HPDE6-E6E7 (cell line): ENCODE results near the gene RMDN2.
"Not testable (repeated sequence)": the region's sequence is repeated elsewhere in the genome, so short reads cannot be mapped to it uniquely, and the experiment has no call there.

Experiments
- DNase-seq: peaks from one replicate; pipeline ENCODE4 v3.0.0; 2011; ENCODE audit warnings: missing footprints; ENCODE audit errors: extremely low spot score

Gene RMDN2

DNA sequence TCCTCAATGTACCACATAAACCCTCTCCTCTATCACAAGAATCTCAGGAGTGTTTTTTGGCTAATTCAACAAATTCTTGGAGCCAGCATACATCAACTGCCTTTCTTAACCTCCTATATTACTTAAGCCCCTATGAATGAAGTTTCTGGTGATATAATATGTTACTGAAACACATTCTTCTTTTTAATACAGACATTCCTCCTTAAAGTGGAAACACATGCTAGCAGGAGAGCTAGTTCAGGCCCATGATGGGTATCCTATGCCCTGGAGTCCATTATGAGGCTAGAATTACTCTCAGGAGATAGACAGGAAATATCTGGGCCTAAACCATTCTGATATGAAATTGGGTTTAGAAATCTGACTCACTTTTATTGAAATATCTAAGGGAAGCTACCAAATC lies 26.6 kb upstream of the RMDN2 start:
- no peak for DNase-seq

- no peak for DNase-seq
These were observed 22.1 kb upstream of the RMDN2 start for GRCh38 chr2:37902991-37903390.

DNA sequence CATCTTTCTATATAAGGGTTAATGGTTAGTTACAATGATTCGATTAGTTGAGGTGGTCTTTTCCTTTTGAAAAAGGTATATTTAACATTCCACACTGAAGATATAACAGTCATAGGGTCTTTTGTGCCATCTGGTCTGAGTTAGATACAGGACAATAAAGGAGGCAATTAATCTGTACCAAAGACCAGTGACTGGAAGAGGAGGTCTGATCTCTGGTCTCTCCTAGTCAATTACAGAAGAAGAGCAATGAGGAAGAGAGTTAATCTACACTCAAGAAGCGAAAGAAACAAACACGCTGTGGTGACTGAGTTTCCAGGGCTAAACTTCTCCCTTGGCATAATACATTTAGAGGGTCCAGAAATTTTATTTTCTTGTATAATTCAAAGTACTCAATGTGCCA lies 20.7 kb upstream of the RMDN2 start:
- no peak for DNase-seq

GRCh38 chr2:37904993-37905392 lies 20.1 kb upstream of the RMDN2 start:
- DNase-seq, result no peak

DNA sequence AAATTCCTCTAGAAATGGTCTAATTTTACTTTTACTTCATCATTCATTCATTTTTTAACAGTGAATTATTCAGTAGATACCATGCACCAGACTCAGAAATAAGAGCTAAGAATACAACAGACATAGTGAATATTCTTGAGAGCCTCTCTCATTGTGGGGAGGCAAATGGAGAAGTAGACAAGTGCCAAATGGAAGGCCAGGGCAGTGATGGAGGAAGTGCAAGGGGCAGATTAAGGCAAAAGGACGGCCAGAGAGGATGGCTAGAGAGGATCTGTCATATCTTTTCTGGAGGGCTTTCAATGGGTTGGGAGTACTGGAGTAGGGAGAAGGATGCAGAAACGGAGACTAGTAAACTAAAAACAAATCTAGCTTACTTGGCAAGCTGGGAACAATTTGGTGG lies 19.0 kb upstream of the RMDN2 start:
- no peak for DNase-seq

- no peak for DNase-seq
These were observed 17.4 kb upstream of the RMDN2 start for GRCh38 chr2:37907501-37908225.

GRCh38 chr2:37911296-37911873 lies 13.7 kb upstream of the RMDN2 start:
- no peak for DNase-seq

- DNase-seq, result no peak
These were observed 13.0 kb upstream of the RMDN2 start for GRCh38 chr2:37912056-37912455.

DNA sequence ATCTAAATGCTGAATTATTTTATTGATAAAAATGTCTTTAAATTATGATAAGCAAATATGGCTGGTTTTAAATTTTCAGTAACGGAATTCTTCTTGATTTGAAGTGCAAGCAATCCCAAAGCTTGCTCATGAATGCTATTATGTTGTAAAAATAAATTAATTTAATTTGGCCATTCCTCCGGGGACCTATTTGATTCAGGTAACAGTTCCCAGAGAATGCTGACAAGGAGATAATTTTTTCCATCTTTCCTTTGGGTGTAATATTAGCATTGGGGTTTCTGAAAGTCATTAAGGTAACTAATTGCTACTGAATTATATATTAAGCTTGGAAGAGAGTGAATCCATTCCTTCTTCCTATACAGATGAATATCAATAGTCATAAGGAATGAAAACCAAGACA lies 12.5 kb upstream of the RMDN2 start:
- no peak for DNase-seq

GRCh38 chr2:37914340-37914739 lies 10.7 kb upstream of the RMDN2 start:
- DNase-seq, result no peak

GRCh38 chr2:37915773-37916172 lies 9.3 kb upstream of the RMDN2 start:
- no peak for DNase-seq

- peak; percentile 67 for DNase-seq
These were observed 8.5 kb upstream of the RMDN2 start for GRCh38 chr2:37916512-37917082.

DNA sequence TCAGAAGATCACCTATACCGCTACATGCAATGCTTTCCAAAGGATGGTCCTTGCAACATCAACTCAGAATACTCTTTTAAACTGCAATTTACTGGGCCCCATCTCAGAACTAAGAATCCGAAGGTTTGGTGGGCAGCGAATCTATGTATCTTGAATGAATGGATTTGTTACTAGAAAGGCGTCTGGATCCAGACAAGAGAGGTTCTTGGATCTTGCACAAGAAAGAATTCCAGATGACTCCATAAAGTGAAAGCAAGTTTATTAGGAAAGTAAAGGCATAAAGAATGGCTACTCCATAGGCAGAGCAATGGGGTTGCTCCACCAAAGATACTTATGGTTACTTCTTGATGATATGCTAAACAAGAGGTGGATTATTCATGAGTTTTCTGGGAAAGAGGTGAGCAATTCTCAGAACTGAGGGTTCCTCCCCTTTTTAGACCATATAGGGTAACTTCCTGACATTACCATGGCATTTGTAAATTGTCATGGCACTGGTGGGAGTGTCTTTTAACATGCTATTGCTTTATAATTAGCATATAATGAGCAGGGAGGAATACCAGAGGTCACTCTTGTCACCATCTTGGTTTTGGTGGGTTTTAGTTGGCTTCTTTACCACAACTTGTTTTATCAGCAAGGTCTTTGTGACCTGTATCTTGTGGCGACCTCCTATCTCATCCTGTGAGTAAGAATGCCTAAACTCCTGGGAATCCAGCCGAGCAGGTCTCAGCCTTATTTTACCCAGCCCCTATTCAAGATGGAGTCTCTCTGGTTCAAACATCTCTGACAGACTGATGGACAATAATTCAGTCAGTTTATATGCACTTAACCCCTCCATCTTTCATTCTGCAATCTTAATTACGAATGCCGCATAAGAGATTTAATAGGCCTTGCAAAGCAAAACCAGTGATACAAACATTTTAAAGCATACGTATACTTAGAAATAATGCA lies 7.5 kb upstream of the RMDN2 start:
- no peak for DNase-seq

DNA sequence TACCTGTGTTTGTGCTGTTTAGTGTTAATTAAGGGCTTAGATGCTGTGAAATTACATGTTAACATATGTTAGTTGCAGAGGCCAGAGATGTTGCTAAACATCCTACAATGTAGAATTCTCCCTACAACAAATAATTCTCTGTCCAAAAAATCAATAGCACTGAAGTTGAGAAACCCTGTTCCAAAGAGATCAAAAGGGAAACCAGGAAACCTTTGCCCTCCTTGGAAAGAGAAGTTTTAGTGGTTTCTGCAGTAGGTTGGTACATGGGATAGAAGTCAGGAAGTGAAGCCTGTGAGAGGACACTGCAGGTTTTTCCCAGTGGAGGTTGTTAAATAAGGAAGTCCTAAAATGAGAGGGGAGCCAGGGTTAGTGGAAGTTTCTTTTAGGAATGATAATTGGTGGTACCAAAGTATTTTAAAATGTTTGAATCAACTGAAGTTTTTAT lies 6.3 kb upstream of the RMDN2 start:
- DNase-seq, result no peak

DNA sequence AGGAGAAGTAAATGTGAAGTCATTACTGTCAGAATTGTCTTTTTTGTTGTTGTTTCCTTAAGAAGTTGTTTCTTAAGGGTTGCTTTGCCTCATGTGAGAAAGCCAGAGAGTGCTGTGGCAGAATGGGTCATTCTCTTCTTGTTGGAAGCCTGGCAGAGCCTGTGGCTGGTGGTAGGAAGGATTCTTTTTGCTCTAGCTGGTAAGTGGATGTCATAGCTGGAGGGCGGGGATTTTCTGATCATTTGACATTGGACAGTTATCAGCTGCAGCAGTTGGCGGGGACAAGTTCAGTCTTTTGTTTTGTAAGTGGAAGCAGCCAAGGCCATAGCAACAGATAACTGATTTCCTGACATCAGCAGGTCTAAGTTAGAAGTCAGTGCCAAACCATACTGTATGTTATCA lies 5.5 kb upstream of the RMDN2 start:
- no peak for DNase-seq

DNA sequence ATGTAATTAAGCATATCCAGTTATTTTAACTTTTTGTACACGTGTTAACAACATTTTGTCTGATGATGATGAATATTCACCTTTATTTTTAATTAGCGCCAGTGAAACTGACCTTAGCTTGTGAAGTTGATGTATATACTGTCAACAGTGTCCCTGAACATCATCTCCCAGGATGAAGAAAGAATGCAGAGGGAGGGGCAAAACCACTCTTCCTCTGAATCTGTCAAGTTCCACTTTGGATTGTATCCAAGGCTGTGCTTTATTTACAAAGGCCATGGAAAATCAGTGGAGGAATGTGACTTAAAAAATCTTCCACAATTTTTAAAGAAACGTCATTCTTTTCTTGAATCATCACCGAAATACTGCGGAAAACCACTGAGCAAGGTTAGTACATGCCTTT lies 4.5 kb upstream of the RMDN2 start:
- DNase-seq, result no peak

DNA sequence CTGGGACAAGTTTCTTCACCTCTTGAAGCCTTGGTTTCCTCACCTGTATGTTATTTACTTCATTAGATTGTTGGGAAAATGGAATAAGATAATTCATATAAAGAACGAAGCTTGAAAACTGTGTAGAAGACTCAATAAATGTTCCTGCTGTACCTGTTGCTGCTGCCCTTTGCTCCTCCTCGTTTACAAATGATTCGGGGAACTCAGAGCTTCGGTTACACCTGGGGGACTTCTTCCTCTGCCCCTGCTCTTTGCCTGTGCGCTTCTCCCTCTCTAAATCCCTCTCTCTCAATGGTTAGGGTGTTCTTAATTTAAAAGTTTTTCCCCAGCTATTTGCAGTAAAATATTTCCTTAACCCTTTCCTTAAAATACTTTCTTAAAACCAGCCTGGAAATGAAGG lies 3.3 kb upstream of the RMDN2 start:
- DNase-seq, result no peak

GRCh38 chr2:37923308-37924055 lies 1.6 kb upstream of the RMDN2 start:
- DNase-seq, result no peak

DNA sequence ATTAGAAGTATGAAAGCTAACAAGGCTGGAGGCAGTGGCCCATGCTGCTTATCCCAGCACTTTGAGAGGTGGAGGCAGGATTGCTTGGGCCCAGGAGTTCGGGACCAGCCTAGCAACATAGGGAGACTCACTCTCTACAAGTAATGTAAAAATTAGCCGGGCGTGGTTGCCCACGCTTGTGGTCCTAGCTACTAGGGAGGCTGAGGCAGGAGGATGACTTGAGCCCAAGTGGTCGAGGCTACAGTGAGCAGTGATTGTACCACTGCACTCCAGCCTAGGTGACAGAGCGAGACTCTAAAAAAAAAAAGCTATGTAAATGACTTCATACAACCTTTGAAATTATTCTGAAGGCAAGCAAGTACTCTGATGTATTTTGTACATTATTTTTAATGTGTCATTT lies 1.5 kb downstream of the RMDN2 start:
- DNase-seq, result no peak

DNA sequence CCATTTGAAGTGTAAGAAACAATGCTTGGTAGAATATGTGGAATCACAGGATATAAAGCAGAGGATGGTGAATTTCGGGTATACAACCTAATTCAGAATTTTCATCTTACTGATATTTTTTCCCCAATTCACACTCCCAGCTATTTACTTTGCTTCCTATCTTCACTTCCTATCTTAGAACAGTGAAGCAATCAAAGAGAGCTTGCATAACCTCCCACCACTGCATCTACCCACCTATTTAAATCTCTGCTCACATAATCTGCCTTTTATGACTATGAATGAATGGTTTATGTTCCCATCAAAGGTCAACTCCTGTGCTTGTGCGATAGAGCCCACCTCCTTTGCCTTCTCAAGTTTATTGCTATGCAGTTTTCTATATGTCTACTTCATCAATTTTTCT lies 3.3 kb downstream of the RMDN2 start:
- no peak for DNase-seq

DNA sequence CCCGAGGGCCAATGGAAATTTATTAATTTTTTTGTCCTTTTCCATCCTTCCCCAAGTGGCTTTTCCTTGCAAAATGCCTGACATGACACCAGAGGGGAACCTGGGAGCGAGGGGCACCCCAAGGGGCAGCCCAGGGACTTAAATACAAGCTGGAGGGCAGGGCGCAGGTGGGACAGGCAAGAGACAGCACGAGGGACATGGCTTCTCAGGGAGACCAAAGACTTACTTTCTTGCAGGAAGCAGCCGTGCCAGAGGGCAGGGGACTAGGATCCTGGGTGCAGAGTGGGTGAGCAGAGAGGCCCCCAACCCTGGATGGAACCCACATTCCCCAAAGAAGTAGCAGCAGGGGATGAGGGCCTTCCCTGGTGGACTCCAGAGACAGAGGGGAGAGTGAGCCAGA lies 5.3 kb downstream of the RMDN2 start:
- not testable (repeated sequence) for DNase-seq

GRCh38 chr2:37932873-37933272 lies 7.8 kb downstream of the RMDN2 start:
- DNase-seq, result not testable (repeated sequence)
